ENCODE measurements around the gene TOX4. TPM values are rescaled to one million over a fixed set of nuclear protein-coding genes. Genes with fewer than 3 reads are reported as not detected.

Gene TOX4
- total and polyA plus RNA-seq, 2 of the 8 experiments (the other 6 are each of a cell fraction or from before 2014, with no cell fraction given), result 51.5 to 58.3 TPM

GRCh38 chr14:21498540-21499526, 21.8 kb downstream of the TOX4 start:
- no peak overlapping the region for H4K8ac ChIP-seq (ENCODE audit: extremely low read depth, insufficient read depth, low read length)
- no peak overlapping the region for H3K23ac ChIP-seq (ENCODE audit: insufficient read length)
- 81% methylated on average over 5 of the region's 5 CpGs; no CpG with 5 or more reads in 1 of the 2 experiments for WGBS, 2 experiments (ENCODE audit: extremely low coverage in 1 of 2, insufficient coverage in 1 of 2, insufficient read length in 1 of 2, insufficient replicate concordance in 2 of 2, low coverage in 1 of 2, low lambda C conversion rate in 2 of 2, missing lambda C conversion rate in 1 of 2)
- no peak overlapping the region for H2BK12ac ChIP-seq (ENCODE audit: low read depth, low read length)
- ChIA-PET CTCF (ENCODE audit: partially characterized antibody) (interaction anchor here (1.0 to 5.4 kb wide), 37 partner anchors 9 to 415 kb away, joined by 3 to 64 read pairs (median 6); partner anchors contain the start of genes CHD8, METTL3, OR10G3 and SALL2), POLR2A (ENCODE audit: partially characterized antibody) (interaction anchor here (0.8 to 5.9 kb wide), 20 partner anchors 9 to 129 kb away, joined by 3 to 61 read pairs (median 5); partner anchors contain the start of genes METTL3, RAB2B, SALL2 and TOX4)
- no peak overlapping the region for H3K14ac ChIP-seq (ENCODE audit: insufficient read length)
- no peak overlapping the region for H2BK15ac ChIP-seq (ENCODE audit: low read length)
- no peak overlapping the region for H4K91ac ChIP-seq (replicated peaks; ENCODE audit: insufficient read length, low read length)
- no peak overlapping the region for H2BK5ac ChIP-seq (ENCODE audit: low read depth, low read length)
- H3K18ac ChIP-seq (ENCODE audit: extremely low read depth, low read length), result no peak overlapping the region
- no peak overlapping the region for H3K56ac ChIP-seq (replicated peaks; ENCODE audit: insufficient read length, low read depth, low read length)
- peaks cover 0 to 2% (median 1%) of the 10 kb centered on the region in 4 experiments; a peak in 2 of 7 replicates for H3K4me1 ChIP-seq (replicated peaks in 1 of 4; ENCODE audit: control insufficient read depth in 3 of 4, insufficient read depth in 4 of 4, low read length in 3 of 4)
- H3K9ac ChIP-seq (replicated peaks in 1 of 4; ENCODE audit: extremely low read depth in 1 of 4, low read depth in 3 of 4, low read length in 3 of 4), result no peak overlapping the region
- H3K36me3 ChIP-seq (ENCODE audit: control insufficient read depth in 2 of 4, insufficient read depth in 4 of 4, low read length in 3 of 4), result peaks cover 40 to 93% (median 76%) of the 10 kb centered on the region in 4 experiments
- no peaks in the 10 kb centered on the region for H3K79me1 ChIP-seq (ENCODE audit: low read depth, low read length)
- H4K20me1 ChIP-seq (replicated peaks in 1 of 2; ENCODE audit: control insufficient read depth in 1 of 2, insufficient read depth in 2 of 2, low read length in 2 of 2), result peaks cover 0 to 6% of the 10 kb centered on the region in 2 experiments
- no peak overlapping the region for H3K4me3 ChIP-seq (ENCODE audit: extremely low read depth in 1 of 4, insufficient read depth in 2 of 4, low read depth in 3 of 4, low read length in 4 of 4)
- peak overlapping the region; percentile 55; the same call in 1 of the 2 replicates for H3K27ac ChIP-seq (ENCODE audit: low read depth, low read length)
- H3K79me2 ChIP-seq (ENCODE audit: control insufficient read depth in 1 of 2, insufficient read depth in 2 of 2, low read length in 2 of 2), result peaks cover 0 to 11% of the 10 kb centered on the region in 2 experiments; a peak in 2 of 4 replicates
- FAIRE-seq (peak; percentile 77), DNase-seq (ENCODE audit: low read depth in 1 of 2, low spot score in 2 of 2) (peak in 1 of 2 experiments; percentile 43)
- no peaks in the 10 kb centered on the region for H3K23me2 ChIP-seq (ENCODE audit: low read depth, low read length)
- no peaks in the 10 kb centered on the region for H3K9me3 ChIP-seq (ENCODE audit: insufficient read depth in 2 of 2, low read depth in 1 of 2, low read length in 1 of 2)
- H2AK5ac ChIP-seq (ENCODE audit: low read depth, low read length), result no peak overlapping the region
- H4K5ac ChIP-seq (ENCODE audit: insufficient read length, low read depth, low read length), result no peak overlapping the region
- TF ChIP-seq CREB1 (IDR thresholded peaks at IDR 0.05) (no peak), CTCF (IDR thresholded peaks at IDR 0.05; ENCODE audit: control extremely low read depth in 1 of 3, insufficient read depth in 1 of 3, low read depth in 1 of 3, low read length in 3 of 3) (peak in 2 of 3 experiments; percentile 51 to 56; a peak in 3 of 4 replicates), RAD21 (IDR thresholded peaks at IDR 0.05 in 1 of 2, conservative IDR thresholded peaks at IDR 0.05 in 1 of 2; ENCODE audit: low read depth in 2 of 2, low read length in 2 of 2) (peak; percentile 77 to 81), ATF2 (IDR thresholded peaks at IDR 0.05; ENCODE audit: low read length) (0 out of 2 replicates have a peak, but pooled peaks have one; percentile 55), CHD1 (IDR thresholded peaks at IDR 0.05; ENCODE audit: low read depth, low read length) (no peak)
- H2BK120ac ChIP-seq (replicated peaks; ENCODE audit: low read depth, low read length), result no peak overlapping the region
- H3K4ac ChIP-seq (replicated peaks; ENCODE audit: insufficient read length, low read depth, low read length), result no peak overlapping the region
- H3K27me3 ChIP-seq (replicated peaks in 1 of 4; ENCODE audit: control insufficient read depth in 3 of 4, extremely low read depth in 1 of 4, insufficient read depth in 3 of 4, low read length in 3 of 4), result no peaks in the 10 kb centered on the region
- no peak overlapping the region for H2AFZ ChIP-seq (ENCODE audit: low read length)
- H3K4me2 ChIP-seq (ENCODE audit: insufficient read depth in 1 of 2, low read depth in 2 of 2, low read length in 2 of 2), result no peak overlapping the region
- no peak overlapping the region for H2BK20ac ChIP-seq (ENCODE audit: low read length)
